Myocyte (in vitro differentiated cells): ENCODE results near the gene MVB12B. TPM values are rescaled to one million over a fixed set of nuclear protein-coding genes. Genes with fewer than 3 reads are reported as not detected.

Experiments
- DNase-seq: peaks from one replicate; pipeline ENCODE4 v3.0.0-alpha.2; 2012; ENCODE audit warnings: low read depth
- total RNA-seq: library from RNA; depleted of rRNA; stranded (reverse); fragments of >200 nt; gene quantifications from 2 replicates; pipeline ENCODE4 v1.2.3, GENCODE V29; 2014

MVB12B gene
- total RNA-seq, 1 donor from 2014 or later, result 4.3 TPM

DNA sequence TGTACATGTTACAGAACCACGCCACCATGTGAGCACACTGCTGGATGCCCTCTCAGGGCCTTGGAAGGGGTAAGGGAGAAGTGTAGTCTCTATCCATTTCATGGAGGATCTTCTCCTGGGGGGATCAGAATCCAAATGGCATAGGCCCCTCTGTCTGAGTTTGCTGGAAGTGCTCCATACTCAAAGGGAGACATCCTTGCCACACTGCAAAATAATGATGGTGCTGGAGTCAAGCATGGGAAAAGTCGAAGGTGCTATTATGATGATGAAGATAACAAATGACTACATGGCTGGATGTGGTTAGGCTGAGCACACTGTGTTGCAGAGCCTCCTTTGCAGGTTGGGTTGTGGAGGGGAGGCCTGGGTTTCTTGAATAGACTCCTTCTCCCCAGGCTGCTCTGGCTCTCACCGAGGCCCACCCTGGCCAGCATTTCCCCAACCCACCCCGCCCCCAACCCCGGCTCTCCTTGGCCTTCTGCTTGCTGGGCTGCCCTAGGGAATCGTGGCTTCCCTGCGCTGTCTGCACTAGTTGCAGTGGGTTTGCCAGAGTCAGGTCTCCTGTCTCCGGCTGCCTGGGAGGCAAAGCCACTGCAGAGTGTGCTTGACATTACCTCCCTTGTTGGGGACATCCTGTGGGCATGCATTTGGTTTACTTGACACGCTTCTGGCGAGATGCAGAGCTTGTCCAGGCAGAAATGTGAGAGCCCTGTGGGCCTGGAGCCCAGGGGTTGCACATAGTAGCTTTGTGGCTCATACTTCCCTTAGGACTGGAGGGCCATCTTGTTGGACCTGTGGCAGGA, 3.0 kb downstream of the MVB12B start:
- peak; percentile 51 for DNase-seq

DNA sequence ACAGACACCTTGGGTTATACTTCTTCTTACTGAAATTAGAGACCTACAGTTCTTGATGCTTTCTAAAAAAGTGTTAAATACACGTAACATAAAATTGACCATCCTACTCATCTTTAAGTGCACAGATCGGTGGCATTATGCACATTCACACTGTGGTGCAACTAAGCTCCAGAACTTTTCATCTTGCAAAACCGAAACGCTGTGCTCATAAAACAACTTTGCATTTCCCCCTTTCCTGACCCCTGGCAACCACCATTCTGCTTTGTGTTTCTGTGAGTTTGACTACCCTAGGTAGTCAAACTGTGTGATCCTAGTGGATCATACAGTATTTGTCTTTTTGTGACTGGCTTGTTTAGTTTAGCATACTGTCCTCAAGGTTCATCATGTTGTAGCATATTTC, 3.9 kb downstream of the MVB12B start:
- no peak for DNase-seq

DNA sequence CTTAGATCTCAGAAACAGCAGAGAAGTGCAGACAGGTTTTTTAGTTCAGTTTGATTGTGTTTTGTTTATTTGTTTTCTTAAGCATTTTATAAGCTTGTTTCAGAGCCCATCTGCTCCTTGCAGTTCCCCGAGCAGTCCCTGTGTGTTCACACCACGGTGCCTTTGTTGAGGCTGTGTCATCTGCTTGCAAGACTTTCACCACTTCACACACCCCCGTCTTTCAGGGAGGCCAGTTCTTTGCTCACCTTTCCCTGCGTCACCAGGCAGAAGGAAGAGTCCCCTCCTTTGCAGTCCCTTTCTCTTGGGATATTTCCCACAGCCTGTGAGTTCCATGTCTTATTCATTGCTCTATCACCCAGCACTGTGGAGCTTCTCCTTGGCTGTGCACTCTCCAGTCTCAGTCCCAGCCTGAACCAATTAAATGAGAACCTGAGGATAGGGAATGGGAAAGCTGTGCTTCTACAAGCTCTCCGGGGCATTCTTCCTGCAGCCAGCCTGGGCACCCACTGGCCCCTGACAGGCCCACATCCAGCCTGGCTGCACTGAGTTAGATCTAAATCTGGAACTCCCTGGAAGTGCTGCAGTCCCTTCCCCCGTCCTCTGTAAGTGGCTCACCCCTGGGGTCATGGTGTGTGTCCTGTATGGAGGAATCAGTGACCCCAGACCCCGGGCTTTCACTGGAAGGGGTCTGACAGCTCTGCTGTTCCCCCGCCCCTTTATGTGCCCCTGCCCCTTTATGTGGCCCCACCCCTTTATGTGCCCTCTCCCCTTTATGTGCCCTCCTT, 5.5 kb downstream of the MVB12B start:
- no peak for DNase-seq

DNA sequence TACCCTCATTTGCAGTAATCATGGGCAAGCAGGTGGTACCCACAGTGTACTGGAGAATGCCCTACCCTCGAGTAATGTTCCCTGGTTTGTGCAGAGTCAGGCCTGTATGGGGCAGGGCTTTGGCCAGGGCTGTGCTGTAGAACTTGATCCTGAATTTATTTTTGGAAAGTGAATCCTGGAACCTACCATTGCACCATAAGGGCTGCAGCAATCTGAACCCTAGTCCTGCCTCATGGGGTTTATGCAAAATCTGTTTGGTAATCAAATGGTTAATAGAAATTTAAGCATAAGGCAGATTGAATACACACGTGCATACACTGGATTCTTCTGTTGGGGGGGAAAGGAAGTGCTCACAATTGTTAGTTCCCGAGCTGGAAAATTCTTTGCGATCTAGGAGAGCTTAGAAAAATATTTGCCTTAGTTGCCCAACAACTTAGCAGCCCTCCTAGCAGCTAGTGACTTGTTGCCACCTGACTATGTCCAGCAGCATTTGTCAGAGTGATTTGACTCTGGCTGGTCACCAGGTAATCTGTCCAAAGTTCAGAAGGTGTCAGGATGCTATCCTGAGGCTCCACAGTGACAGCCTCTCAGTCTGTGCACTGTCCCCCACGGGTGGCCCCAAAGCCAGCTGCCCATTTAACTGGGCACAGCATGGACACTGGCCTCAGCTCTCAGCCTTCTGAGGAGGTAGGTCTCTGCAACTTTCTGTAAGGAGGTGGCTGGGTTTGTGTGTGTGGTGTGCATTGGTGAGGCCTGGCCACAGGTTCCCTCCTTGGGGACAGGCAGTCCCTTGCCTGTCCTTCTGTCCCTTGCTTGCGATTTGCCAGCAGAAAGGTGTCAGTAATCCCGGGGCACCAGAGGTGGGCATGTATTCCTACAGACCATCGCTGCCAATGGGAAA, 8.3 kb downstream of the MVB12B start:
- peak; percentile 76 for DNase-seq

DNA sequence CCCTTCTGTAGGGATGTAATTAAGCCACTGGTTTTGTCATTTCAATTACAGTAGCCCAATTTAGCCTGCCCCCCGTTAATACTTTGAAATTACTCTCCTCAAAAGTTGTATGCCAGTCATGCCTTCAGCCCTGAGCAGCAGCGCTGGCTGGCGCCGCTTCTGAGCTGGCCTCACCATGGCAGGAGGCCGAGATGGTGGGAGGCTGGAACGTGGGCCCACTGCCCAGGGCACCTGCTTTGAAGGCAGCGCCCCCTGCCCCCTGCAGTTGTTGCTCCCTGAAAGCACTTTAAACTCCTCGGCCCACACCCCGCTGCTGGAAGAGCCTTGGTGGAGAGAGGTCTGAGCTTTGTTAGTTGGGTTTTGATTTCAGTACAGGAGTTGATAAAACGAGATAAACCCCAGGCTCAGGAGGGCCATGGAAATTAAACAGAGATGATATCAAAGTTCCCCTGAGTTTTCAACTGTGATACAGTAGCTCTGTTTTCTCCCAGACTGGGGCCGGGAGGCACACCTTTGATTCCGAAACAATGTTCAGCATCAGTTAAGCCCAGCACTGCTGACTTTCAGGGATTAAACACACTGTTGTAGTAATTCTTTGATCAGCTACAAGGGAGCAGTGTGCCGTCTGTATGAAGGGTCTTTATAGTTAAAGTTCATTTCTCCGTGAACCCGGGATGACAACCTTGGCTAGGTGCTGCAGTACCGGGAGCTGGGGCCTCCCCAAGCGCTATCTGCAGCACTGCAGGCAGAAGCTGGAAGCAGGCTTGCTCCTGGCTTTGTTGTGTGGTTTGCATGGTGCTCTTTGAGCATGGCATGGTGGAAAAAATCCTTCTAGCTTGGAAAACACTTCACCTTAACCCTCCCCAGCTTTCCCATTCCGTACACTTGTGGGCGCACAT, 9.5 kb downstream of the MVB12B start:
- no peak for DNase-seq

DNA sequence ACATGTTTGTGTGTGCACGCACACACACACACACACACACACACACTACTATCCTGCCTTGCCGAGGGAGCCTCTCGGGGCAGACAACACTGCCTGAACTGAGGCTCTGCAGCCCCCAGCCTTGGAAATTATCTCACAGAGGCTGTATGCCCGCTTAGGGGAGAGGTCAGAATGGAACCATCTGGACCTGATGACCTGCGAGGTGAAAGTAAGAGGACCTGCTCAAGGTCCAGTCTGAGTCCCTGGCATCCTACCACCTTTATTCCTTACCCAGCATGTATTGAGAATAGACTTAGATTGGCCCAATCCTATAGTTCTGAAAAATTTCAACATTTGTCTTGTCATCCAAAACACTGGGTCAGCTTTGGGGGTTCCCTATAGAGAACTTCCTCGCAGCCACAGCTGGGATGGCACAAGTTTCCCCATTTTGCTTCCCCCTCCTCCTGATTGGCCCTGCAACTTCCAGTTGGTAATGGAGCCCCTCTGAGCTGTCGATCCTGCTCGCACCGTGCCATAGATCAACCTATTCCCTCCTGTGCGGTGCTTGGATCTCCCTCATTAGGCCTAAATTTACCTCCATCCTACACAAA, 10.2 kb downstream of the MVB12B start:
- DNase-seq, result no peak

DNA sequence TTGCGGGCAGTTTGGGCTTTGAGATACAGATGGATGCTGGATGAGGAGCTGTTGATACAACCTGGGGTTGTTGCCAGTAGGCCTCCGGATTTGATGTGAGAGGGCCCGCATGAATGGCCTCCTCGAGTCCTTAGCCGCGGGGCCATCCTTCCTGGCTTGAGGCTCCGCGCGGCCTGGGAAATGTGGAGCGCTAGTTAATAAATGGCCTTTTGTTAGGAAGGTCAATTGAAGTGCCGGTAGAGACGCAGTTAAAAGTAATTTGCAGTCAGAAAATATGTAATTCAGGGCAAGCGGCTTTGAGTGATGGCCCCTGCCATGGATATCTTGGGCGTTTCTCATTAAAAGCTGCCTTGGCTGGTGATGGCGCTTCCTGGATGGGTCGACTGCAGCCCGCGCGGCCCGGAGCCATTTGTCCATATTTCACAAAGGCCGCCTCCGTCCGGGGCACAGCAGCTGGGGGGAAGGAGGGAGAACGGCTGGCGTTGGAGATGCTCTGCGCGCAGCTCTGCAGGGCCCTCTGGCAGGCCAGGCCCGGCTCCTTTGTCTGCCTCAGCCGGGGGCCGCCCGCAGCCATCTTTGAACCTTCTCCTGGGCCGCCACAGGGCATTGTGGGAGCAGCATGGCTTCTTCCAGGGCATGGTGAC, 11.2 kb downstream of the MVB12B start:
- no peak for DNase-seq

DNA sequence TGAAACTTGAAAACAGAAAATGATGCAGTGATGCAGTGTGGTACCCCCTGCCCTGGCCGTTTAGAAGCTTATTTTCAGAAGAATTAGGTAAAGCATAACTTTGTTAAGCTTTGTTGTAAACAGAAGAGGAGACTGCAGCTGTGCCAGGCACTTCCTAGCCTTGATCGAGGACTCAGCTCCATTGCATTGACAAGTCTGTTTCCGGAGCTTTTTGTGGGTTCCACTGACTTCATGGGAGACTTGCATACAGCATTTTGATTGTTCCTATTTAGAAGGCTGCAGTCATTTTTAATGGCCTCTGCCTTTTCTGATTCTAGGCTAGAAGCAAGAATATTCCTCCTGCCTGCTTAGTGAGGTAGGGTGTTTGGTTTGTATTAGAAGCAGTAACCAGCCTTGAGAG, 12.3 kb downstream of the MVB12B start:
- DNase-seq, result no peak

DNA sequence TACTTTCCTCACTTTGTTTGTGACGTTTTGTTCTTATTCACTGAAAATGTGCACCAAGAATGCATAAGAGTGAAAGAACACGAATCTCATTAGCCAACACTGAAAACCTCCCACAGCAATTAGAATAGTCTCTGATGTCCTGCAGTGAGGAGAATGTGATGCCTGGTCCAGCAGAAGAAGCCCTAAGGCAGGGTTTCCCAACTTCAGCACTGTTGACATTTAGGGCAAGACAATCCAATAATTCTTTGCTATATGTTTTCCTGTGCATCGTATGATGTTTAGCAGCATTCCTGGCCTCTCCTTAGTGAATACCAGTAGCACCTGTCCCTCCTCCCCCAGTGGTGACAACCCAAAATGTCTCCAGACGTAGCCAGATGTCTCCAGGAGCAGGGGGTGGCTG, 14.8 kb downstream of the MVB12B start:
- no peak for DNase-seq

DNA sequence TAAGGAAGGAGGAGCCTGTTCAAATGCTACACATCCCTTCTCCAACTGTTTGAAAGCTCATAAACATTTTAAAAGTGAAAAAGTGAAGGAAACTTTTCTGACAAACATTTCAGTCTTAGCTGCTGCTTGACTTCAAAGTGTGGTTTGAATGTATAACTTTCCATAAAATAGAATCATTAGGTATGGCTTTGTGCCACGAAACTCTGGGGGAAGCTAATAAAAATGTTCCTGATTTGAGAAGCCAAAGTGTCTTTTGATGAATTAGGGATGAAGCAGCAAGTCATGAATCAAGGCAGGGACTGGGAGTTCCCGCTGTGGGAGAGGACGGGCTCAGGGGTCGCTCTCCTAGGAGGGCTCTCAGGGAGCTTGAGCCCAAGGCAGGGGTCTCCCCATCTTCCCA, 15.3 kb downstream of the MVB12B start:
- no peak for DNase-seq

DNA sequence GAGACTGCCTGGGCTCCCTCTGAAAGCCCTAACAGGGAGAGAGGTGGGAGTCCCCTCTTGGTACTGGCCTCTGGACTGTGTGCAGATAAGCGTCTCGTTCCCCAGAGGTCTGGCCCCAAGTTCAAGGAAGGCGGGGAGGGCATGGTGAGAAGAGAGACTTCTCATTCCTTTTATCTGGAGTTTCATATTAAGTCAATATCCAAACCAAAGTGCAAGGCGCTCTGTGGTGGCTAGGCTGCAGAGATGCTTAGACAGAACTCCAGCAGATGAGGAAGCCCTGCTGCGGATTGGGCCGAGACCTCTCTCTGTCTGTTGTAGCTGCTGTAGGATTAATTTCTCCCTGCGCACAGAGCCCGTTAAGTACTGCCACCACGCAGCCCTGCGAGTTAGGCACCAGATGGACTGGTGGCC, 16.0 kb downstream of the MVB12B start:
- no peak for DNase-seq

DNA sequence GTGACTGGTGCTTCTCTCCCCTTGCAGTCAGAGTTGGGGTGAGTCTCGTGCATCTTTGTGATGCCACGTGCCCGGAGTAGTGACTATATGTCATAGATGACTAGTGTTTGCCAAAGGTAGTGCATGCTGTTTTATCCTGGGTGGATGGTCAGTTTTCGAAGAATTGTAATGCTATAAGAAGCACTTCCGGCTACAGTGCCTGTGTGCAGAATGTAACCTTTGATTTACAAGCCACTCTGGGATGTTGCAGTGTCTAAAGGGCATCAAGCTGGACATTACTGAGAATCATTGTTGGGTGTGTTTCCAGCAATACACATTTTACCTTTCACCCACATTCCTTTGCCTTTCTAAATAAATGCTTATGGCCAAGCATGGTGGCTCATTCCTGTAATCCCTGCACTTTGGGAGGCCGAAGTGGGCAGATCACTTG, 16.7 kb downstream of the MVB12B start:
- DNase-seq, result no peak

DNA sequence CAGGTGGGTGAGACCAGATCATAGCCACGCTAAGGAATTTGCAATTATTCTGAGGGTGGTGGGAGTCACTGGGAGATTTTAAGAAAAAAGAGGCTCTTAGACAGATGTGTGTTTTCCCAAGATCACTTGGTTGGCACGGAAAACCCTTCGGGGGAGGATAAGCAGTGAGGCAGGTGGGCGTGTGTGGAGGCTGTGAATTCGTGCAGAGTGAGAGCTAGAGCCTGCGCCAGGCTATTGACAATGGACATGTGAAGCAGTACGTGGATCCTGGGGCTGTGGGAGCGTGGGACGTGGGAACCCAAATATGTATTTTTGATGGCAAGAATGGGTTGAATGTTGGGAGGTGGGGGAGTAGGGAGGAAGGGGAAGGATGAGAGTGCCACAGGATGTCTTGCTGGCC, 19.4 kb downstream of the MVB12B start:
- DNase-seq, result no peak

DNA sequence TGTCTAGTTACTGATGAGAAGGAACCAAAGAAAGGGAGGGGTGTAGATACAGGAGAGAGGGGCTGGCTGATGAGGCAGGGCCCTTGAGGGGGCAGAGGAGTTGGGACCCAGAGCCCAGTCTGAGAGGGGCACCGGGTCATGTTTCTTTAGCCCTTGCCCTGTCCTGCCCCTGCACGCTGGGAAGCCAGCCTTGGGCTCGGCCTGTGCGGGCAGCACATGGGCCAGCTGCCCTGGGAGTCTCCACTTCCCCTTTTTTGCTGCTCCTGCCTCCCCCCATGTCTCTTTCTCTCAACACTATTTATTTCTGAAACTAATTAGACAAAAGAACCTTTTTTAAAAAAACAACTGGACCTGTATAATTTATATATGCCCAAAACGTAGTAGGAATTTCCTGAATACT, 20.5 kb downstream of the MVB12B start:
- DNase-seq, result no peak

DNA sequence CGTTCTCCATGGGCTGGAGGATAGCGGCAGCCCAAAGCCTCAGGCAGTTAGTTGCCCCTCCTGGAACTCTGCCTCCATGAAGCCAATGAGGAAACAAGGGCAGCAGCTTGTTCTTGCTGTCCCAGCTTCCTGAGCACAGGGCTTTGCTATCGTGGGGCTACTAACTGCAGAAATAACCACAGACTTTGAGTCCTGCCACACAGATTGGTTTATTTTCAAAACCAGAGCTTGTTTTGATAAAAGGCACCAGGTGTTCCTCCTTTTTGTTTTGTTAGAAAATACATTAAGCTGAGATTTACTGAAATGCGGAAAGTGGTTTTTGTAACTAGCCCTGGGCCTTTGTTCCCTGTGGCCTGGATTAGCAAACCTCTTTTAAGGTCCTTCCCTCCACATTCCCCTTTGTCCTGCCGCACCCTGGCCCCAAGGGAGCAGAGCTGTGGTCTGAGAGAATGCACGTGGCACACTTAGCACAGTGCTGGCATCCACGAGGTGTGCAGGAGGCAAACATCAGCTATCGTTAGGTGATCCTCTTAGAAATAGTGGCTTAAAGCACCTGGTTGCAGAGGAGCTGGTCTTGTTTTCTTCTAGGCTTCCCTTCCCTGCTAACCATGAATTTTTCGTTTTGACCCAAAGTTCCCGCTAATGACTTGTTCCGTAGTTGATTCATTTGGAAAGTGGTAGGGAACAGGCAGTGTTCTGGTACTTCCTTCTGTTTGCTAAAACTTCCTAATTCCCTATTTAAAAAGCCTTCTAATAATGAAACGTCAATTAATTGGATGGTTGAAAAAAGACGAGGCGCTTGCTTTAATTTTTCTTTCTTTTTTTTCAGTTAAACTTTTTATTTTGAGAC, 21.5 kb downstream of the MVB12B start:
- peak; percentile 65 for DNase-seq

DNA sequence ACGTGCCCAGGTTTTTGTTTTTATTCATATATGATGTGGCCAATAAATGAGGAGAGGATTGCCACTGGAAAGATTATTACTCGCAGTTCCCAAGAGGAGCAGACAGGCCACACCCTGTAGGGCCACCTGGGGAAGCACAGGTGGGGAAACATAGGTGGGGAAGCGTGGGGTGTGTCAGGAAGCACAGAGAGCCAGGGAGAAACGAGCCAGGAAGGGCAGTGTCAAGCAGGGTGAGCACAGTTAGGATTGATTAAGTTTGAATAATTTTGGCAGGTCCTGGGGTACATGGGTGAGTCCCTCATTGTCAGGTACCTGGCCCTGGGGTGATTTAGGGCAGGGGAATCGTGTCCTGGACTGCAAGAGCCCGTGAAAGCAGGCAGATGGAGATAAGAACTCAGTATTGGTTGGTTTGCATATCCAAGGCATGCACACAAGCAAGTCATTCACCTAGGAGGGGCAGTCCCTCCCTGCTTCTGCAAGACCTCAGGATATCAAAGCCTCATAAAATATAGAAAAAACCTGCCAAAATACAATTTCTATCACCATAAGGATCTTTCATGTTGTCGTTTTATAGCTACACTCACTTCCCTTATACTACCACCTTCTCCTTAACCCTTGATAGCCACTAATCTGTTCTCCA, 22.4 kb downstream of the MVB12B start:
- no peak for DNase-seq

DNA sequence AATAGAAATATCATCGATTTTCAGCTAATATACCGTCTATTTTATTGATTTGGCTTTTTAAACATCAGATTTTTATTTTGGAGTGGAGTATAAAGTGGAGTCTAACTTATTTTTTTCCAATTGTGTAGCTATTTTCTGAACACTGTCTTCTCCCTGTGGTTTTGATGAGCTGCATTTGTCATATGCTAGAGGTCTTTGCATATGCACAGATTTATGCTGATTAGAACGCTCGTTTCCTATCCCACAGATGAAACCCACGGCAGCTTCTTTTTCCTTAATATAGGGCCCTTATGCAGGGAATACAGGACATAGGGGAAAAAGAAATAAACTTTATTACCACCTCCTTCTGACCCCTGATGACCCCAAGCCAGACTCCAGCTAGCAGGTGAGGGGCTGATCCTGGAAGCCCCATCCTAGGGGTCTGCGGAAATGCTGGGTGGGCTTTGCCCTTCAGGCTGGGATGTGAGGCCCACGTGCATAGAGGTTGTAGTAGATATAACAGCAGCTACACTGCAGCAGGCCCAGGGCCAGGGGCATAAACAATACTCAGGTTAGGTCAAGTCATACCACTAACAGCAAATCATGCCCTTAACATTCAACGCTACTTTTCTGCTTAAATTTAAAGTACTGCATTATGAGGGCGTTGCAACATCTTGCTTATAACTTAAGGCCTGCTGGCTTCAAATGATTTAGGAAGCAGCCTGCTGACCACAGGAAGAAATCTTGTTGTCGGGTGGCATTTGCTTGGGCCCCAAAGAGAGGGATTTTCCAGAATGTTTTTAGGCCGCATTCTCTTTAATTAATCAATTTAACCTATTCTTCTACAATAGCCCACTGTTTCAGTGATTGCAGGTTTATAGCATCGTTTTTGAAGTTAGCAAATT, 28.5 kb downstream of the MVB12B start:
- no peak for DNase-seq
